Endometrial microvascular endothelial cells (primary cell): Measurements from ENCODE around the gene KIF27. TPM values are rescaled to one million over a fixed set of nuclear protein-coding genes. Genes with fewer than 3 reads are reported as not detected.
"Not testable (repeated sequence)": the region's sequence is repeated elsewhere in the genome, so short reads cannot be mapped to it uniquely, and the experiment has no call there.

Experiments
- in situ Hi-C: cut with HindIII; loops from 2 replicates; pipeline ENCODE4 v1.10.0; 2017; ENCODE audit warnings: low sequenced_read_pairs, low pct_unique_long_range_greater_than_20kb; ENCODE audit errors: inconsistent ontology term
- total RNA-seq: library from RNA; depleted of rRNA; stranded (reverse); fragments of >200 nt; gene quantifications from one replicate; pipeline ENCODE4 v1.2.3, GENCODE V29; 2015; ENCODE audit errors: inconsistent ontology term

KIF27 gene
- total RNA-seq, 1 donor from 2014 or later, result 0.56 TPM

DNA sequence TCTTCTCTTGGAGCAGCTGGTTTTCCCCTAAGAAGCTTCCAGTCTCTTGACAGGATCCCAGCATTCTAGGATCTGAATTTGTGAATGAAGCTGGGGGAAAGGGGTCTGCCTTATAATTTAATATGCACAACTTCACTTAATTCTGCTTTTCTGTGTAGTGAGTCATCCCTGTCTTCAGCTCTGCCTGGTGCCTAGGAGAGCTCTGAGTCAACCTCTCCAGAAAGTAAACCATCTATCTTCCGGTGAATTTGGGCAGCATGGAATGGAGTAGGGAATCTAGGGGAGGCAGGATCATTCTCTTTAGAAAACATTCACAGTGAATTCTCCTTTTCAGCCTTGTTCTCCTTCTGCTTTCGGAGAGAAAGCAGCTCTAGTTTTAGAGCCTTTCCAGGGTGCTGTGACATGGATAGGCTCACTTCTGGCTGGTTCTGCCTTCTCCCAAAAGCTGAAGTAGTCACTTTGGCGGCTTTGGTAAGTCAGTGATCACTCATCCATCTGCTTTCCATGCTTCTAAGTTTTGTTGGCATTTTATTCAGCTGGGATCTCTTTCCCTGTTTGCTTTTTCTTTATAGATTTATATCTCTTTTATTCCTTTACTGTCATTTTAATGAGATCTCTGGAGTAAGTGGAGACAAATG is 96.1 kb downstream of the KIF27 start:
- in situ Hi-C loops, result not testable (repeated sequence)

DNA sequence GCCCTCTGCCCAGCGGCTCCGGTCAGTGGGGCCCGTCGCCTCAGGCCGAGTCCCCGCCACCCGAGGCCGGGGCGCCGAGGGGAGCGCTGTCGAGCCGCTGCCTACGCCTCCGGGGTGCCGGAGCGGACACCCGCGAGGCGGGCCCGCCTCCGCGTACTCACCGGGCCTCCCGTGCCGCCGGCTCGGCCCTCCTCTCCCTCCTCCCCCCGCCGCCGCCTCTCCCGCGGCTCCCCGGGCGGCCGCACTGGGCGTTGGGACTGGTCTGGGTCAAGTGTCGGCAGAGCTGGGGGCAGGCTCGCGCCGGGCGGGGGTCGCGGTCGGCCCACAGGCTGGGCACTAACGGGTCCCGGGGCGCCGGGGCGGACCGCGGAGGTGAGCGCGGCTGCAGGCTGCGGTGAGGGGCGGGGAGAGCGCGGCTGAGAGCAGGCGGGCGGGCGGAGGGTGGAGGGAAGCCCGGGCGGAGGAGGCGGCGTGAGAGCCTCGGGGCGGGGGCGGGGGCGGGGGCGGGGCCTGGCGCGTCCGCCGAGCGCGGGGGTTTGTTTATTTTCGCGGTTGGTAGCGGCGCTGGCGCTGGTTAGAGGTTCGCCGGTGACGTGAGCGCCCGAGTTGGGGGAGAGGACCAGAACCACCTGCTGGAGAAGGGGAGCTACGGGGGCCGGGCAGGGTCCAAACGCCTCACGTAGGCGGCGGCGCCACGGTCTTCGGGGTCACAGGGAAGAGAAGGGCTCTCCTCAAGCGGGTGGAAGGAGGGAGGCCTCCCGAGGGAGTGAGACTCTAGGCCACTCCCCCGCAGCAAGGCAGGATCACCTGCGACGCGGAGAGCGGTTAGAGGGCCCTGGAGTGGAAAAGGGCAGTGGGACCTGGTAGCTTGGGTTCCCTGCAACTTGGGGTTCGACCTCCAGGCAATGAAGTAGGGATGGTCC is 103.6 kb downstream of the KIF27 start, which contains the start of gene GKAP1:
Gene GKAP1, minus strand, starts transcription at position 414 of the 923 bp plus-strand sequence. CDS start 11,252 bp downstream, outside the sequence.
- in situ Hi-C loops, result not testable (repeated sequence)

- in situ Hi-C loops, result not testable (repeated sequence)
These were observed 104.2 kb downstream of the KIF27 start for GRCh38 chr9:83817011-83817355.

DNA sequence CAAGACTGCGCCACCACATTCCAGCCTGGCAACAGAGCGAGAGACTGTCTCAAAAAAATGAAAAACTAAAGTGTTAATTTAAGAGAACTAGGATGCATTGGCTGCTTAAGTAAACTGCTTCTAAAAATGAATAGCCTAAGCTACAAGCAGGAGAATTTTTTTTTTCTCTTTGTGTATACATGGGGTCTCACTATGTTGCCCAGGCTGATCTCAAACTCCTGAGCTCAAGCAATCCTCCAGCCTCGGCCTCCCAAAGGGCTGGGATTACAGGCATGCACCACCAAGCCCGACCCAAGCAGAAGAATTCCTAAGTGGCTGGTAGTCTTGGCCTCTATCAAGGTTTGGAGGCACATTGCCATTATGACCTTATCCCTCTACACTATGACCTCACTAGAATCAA is 106.1 kb downstream of the KIF27 start:
- in situ Hi-C loops, result not testable (repeated sequence)

DNA sequence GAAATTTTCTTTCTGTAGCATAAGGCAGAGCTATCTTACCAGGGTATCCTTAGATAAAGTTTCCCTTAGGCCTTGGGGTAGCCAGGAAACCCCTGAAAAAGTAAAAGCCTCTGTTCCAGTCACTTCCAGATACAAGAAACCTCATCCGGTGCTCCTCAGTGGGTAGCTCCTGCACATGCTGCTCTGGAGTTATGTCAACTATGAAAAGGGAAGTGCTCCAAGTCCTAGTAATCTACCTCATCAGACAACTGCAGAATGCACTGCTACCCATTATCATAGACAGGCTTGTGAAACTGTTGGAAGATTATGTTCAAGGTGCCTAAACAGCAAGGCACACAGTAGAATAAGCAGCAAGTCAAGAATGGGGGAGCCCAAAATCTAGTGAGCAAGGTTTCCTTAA is 112.0 kb downstream of the KIF27 start:
- in situ Hi-C loops, result not testable (repeated sequence)

DNA sequence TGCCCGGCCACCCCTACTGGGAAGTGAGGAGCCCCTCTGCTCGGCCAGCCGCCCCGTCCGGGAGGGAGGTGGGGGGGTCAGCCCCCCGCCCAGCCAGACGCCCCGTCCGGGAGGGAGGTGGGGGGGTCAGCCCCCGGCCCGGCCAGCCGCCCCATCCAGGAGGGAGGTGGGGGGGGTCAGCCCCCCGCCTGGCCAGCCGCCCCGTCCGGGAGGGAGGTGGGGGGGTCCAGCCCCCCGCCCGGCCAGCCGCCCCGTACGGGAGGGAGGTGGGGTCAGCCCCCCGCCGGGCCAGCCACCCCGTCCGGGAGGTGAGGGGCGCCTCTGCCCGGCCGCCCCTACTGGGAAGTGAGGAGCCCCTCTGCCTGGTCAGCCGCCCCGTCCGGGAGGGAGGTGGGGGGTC is 116.8 kb downstream of the KIF27 start:
- in situ Hi-C loops, result not testable (repeated sequence)

- in situ Hi-C loops, result not testable (repeated sequence)
These were observed 117.3 kb downstream of the KIF27 start for GRCh38 chr9:83803941-83804340.

DNA sequence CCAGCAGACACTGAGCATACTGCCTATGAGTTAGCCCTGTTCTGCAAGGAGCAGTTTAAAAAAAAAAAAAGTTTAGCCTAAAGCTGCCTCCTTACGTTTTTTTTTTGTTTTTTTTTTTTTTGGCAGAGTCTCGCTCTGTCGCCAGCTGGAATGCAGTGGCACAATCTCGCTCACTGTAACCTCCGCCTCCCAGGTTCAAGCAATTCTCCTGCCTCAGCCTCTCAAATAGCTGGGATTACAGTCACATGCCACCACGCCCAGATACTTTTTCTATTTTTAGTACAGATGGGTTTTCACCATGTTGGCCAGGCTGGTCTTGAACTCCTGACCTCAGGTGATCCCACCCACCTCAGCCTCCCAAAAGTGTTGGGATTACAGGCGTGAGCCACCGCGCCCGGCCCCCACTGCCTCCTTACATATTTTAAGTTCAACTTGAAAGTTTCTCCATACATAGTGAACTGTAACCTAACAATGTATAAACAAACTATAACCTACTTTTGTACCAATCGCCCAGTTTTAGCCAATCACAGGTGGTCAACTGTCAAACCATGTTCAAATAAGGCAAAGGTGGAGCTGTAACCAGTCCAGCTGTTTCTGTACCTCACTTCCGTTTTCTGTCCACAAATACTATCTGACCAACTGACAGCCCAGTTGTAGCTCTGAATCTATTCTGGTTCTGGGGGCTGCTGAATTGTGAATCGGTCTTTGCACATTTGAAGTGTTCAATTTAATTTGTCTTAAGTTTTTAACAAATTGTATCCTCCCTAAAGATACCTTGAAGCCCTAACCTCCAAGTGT is 120.8 kb downstream of the KIF27 start:
- in situ Hi-C loops, result no loop called here

- in situ Hi-C loops, result no loop called here
These were observed 127.2 kb downstream of the KIF27 start for GRCh38 chr9:83794051-83794450.

- in situ Hi-C loops, result no loop called here
These were observed 128.5 kb downstream of the KIF27 start for GRCh38 chr9:83792746-83793145.

Other genes starting within 250 kb of the KIF27 start
- 115 TPM for gene UBQLN1, start 213.5 kb downstream of the KIF27 start, total RNA-seq
- 0.09 TPM for gene GKAP1, start 103.7 kb downstream of the KIF27 start, total RNA-seq
- 675 TPM for gene HNRNPK, start 58.8 kb upstream of the KIF27 start, total RNA-seq
- 11.5 TPM for gene RMI1, start 59.4 kb upstream of the KIF27 start, total RNA-seq